Left lung (tissue), 10 donors: ENCODE measurements around the gene EIF2AK3. TPM values are rescaled to one million over a fixed set of nuclear protein-coding genes. Genes with fewer than 3 reads are reported as not detected.

Experiments used
- ATAC-seq: fragments of 200-7000 bp; cut with Tn5 transposase; one replicate; pipeline ENCODE4 v1.9.1; 2020; ENCODE audit warnings: moderate library complexity
- DNase-seq, 4 donors: peaks; one replicate each; pipeline ENCODE4 v3.0.0-alpha.2; 2013 to 2020
- H3K27ac ChIP-seq, 2 donors: fragments of 200-600 bp; sonication (generic) in 1 of 2; one replicate each; pipeline versions ENCODE4 v1.5.0 to v1.8.0; 2020 to 2021
- H3K27me3 ChIP-seq, 2 donors: fragments of 200-600 bp; sonication (generic) in 1 of 2; one replicate each; pipeline versions ENCODE4 v1.5.0 to v1.8.0; 2020 to 2021
- H3K36me3 ChIP-seq, 2 donors: fragments of 200-600 bp; sonication (generic) in 1 of 2; one replicate each; pipeline versions ENCODE4 v1.5.0 to v1.8.0; 2020 to 2021
- H3K4me1 ChIP-seq, 2 donors: fragments of 200-600 bp; one replicate each; pipeline ENCODE4 v1.8.0; 2021
- H3K4me3 ChIP-seq, 2 donors: fragments of 200-600 bp; sonication (generic) in 1 of 2; one replicate each; pipeline versions ENCODE4 v1.5.0 to v1.8.0; 2020 to 2021; ENCODE audit warnings: mild to moderate bottlenecking in 1 of 2
- H3K9me3 ChIP-seq, 2 donors: fragments of 200-600 bp; sonication (generic) in 1 of 2; one replicate each; pipeline versions ENCODE4 v1.5.0 to v1.8.0; 2020 to 2021
- CTCF ChIP-seq, 2 donors: fragments of 200-600 bp; sonication (generic) in 1 of 2; IDR thresholded peaks; one replicate each; pipeline versions ENCODE4 v1.5.0 to v1.8.0; 2021; ENCODE audit warnings: antibody characterized with exemption in 2 of 2
- intact Hi-C, 2 donors: fragments of 100-400 bp; cut with DNase I; formaldehyde crosslinking; loops; one replicate each; pipeline versions ENCODE4 v1.11.2 to v1.14.2; 2022
- polyA plus RNA-seq, 6 donors: library from polyadenylated mRNA; unstranded; fragments of 120-200 nt; gene quantifications; one replicate each; pipeline ENCODE4 v1.2.1, GENCODE V29; 2013; ENCODE audit not compliant: insufficient read length in 6 of 6
- total RNA-seq, 2 donors: library from RNA; stranded (reverse); fragmentation: NEBNext Ultra II Directional; extraction: Animal tissue kit (Norgen Biotek cat#: 25700); gene quantifications; one replicate each; pipeline ENCODE4 v1.2.1, GENCODE V29; 2021
- donor health status: DM: no; HTN: yes; CAD: no.
- donor health status: DM: no; HTN: no; CAD: no.

Gene EIF2AK3
- total and polyA plus RNA-seq, 8 donors = 23.5 to 31.2 (median 28.1) TPM

GRCh38 chr2:88608184-88608583 lies 19.1 kb downstream of the EIF2AK3 start:
- Histone ChIP-seq H3K27me3 (no peaks in the 10 kb centered on the region), H3K9me3 (no peaks in the 10 kb centered on the region), H3K36me3 (peaks cover 0 to 12% of the 10 kb centered on the region in 2 donors), H3K27ac (no peak overlapping the region), H3K4me1 (no peaks in the 10 kb centered on the region), H3K4me3 (no peak overlapping the region)
- no peak for DNase-seq
- no peak for ATAC-seq
- TF ChIP-seq CTCF (IDR thresholded peaks at IDR 0.05) = no peak
- intact Hi-C loops = no loop called here

GRCh38 chr2:88607416-88607815 lies 19.8 kb downstream of the EIF2AK3 start:
- DNase-seq (no peak), ATAC-seq (no peak)
- Histone ChIP-seq H3K27ac (no peak overlapping the region), H3K4me3 (no peak overlapping the region), H3K36me3 (peaks cover 0 to 6% of the 10 kb centered on the region in 2 donors), H3K4me1 (no peaks in the 10 kb centered on the region), H3K9me3 (no peaks in the 10 kb centered on the region), H3K27me3 (no peaks in the 10 kb centered on the region)
- intact Hi-C loops = no loop called here
- no peak for TF ChIP-seq CTCF (IDR thresholded peaks at IDR 0.05)

GRCh38 chr2:88606371-88607030 lies 20.8 kb downstream of the EIF2AK3 start:
- intact Hi-C loops = no loop called here
- TF ChIP-seq CTCF (IDR thresholded peaks at IDR 0.05) = no peak
- H3K4me3 ChIP-seq = no peak overlapping the region
- H3K9me3 ChIP-seq = no peaks in the 10 kb centered on the region
- H3K36me3 ChIP-seq = no peaks in the 10 kb centered on the region
- H3K4me1 ChIP-seq = no peaks in the 10 kb centered on the region
- H3K27me3 ChIP-seq = no peaks in the 10 kb centered on the region
- ATAC-seq = no peak
- DNase-seq = no peak
- H3K27ac ChIP-seq = no peak overlapping the region

GRCh38 chr2:88603146-88603545 lies 24.1 kb downstream of the EIF2AK3 start:
- intact Hi-C loops = no loop called here
- Histone ChIP-seq H3K4me1 (peaks cover 11 to 19% of the 10 kb centered on the region in 2 donors), H3K27me3 (no peaks in the 10 kb centered on the region), H3K9me3 (no peaks in the 10 kb centered on the region), H3K4me3 (no peak overlapping the region), H3K36me3 (no peaks in the 10 kb centered on the region), H3K27ac (no peak overlapping the region)
- ATAC-seq = no peak
- no peak for DNase-seq
- TF ChIP-seq CTCF (IDR thresholded peaks at IDR 0.05) = no peak

- H3K4me1 ChIP-seq = peaks cover 11 to 19% of the 10 kb centered on the region in 2 donors
- no peak for ATAC-seq
- no peak for TF ChIP-seq CTCF (IDR thresholded peaks at IDR 0.05)
- DNase-seq = no peak
- no peak overlapping the region for H3K4me3 ChIP-seq
- no peaks in the 10 kb centered on the region for H3K36me3 ChIP-seq
- peak overlapping the region in 1 of 2 donors; percentile 35 for H3K27ac ChIP-seq
- no peaks in the 10 kb centered on the region for H3K27me3 ChIP-seq
- intact Hi-C loops = no loop called here
- H3K9me3 ChIP-seq = no peaks in the 10 kb centered on the region
Measured at GRCh38 chr2:88602022-88602421, 25.2 kb downstream of the EIF2AK3 start.
